GM12878 (cell line): Measurements from ENCODE around the gene GABRB1. TPM values are rescaled to one million over a fixed set of nuclear protein-coding genes. Genes with fewer than 3 reads are reported as not detected.

Source experiments
- ASH2L ChIP-seq: fragments of 300-600, 200-600 bp; sonication (generic); IDR thresholded peaks from 2 replicates; pipeline ENCODE4 v1.6.1; 2017; ENCODE audit warnings: low read depth, mild to moderate bottlenecking, borderline replicate concordance
- BACH1 ChIP-seq: fragments of 450-650 bp; IDR thresholded peaks from 2 replicates; pipeline ENCODE4 v1.6.1; 2017; ENCODE audit warnings: mild to moderate bottlenecking, borderline replicate concordance
- BCLAF1 ChIP-seq: fragments of 450-650 bp; IDR thresholded peaks from 2 replicates; pipeline ENCODE4 v1.6.1; 2017; ENCODE audit warnings: antibody characterized with exemption, mild to moderate bottlenecking, moderate library complexity
- CBX5 ChIP-seq: sonication (generic); IDR thresholded peaks from 2 replicates; pipeline ENCODE4 v1.6.1; 2016; ENCODE audit warnings: low read depth, moderate library complexity, mild to moderate bottlenecking, inconsistent platforms
- DPF2 ChIP-seq: fragments of 450-650 bp; IDR thresholded peaks from 2 replicates; pipeline ENCODE4 v1.6.1; 2017; ENCODE audit warnings: mild to moderate bottlenecking
- EED ChIP-seq: sonication (generic); IDR thresholded peaks from 2 replicates; pipeline ENCODE4 v1.6.1; 2016; ENCODE audit warnings: antibody characterized with exemption, low read depth
- RAD51 ChIP-seq: fragments of 450-650 bp; IDR thresholded peaks from 2 replicates; pipeline ENCODE4 v1.6.1; 2016; ENCODE audit warnings: moderate library complexity, mild to moderate bottlenecking, inconsistent platforms
- REST ChIP-seq: IDR thresholded peaks from 2 replicates; pipeline ENCODE4 v1.6.1; 2012; ENCODE audit warnings: mild to moderate bottlenecking, low read depth, low read length
- SIN3A ChIP-seq: IDR thresholded peaks from 2 replicates; pipeline ENCODE4 v1.6.1; 2012; ENCODE audit warnings: low read depth, low read length, improper control_type of control experiment
- ZNF274 ChIP-seq: IDR thresholded peaks from one replicate; pipeline ENCODE4 v1.8.0; 2011; ENCODE audit not compliant: insufficient read length, insufficient read depth
- ZNF622 ChIP-seq: fragments of 450-650 bp; IDR thresholded peaks from 2 replicates; pipeline ENCODE4 v1.6.1; 2017; ENCODE audit warnings: mild to moderate bottlenecking, inconsistent platforms
- polyA plus RNA-seq, 11 experiments: library from polyadenylated mRNA; depleted of rRNA in 4 of 11; unstranded in 6 of 11; stranded (reverse) in 5 of 11; fragments of >200 nt; fragmentation: Nextera tagmentation in 4 of 11; fragmentation: Illumina TruSeq in 1 of 11; extraction: Ambion mirVana in 4 of 11; extraction: Trizol in 1 of 11; gene quantifications; 1 replicate in 1 of 11; 2 replicates in 10 of 11; pipeline versions ENCODE4 v1.2.1 to v1.2.3, GENCODE V29; 2011 to 2016; ENCODE audit warnings: inconsistent platforms in 2 of 11, missing spikeins in 2 of 11, low read depth in 1 of 11
- total RNA-seq, 4 experiments: library from RNA; depleted of rRNA in 3 of 4; stranded (reverse); fragments of >200 nt in 3 of 4; fragmentation: Illumina TruSeq in 1 of 4; extraction: Trizol in 1 of 4; gene quantifications; 2 replicates each; pipeline versions ENCODE4 v1.2.1 to v1.2.3, GENCODE V29; 2013 to 2021
- TF ChIP-seq, protein P1 (sequence below): fragments of 450-650 bp; IDR thresholded peaks from 2 replicates; pipeline ENCODE4 v1.6.1; 2017; ENCODE audit warnings: mild to moderate bottlenecking, moderate library complexity
- TF ChIP-seq, protein P2 (sequence below): fragments of 450-650 bp; IDR thresholded peaks from 2 replicates; pipeline ENCODE4 v1.6.1; 2017; ENCODE audit warnings: mild to moderate bottlenecking, low read depth, inconsistent platforms; ENCODE audit not compliant: poor library complexity, severe bottlenecking

The GABRB1 gene
- total and polyA plus RNA-seq, 10 of the 15 experiments (the other 5 are each of a cell fraction or from before 2014, with no cell fraction given), result 0.13 to 0.92 TPM; not detected in 8

DNA sequence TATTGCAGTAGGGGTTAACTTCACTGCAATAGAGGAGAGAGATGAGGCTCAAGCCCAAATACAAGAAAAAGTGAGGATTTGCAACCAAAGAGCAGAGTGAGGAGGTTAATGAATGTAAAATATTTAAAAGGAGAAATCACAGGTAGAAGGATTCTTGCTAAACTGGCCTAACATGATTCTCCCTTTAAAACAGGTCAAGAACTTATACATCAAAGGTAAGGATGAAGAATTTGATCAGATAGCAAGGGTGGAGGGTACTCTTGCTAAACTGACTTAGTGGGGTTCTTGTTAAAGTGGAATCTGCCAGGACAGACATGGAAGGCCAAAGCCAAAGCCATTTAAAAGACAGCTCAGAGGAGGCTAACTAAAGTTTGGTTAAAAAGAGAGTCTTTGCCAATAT, 193.0 kb downstream of the GABRB1 start (continued):
- TF ChIP-seq, protein P1, sequence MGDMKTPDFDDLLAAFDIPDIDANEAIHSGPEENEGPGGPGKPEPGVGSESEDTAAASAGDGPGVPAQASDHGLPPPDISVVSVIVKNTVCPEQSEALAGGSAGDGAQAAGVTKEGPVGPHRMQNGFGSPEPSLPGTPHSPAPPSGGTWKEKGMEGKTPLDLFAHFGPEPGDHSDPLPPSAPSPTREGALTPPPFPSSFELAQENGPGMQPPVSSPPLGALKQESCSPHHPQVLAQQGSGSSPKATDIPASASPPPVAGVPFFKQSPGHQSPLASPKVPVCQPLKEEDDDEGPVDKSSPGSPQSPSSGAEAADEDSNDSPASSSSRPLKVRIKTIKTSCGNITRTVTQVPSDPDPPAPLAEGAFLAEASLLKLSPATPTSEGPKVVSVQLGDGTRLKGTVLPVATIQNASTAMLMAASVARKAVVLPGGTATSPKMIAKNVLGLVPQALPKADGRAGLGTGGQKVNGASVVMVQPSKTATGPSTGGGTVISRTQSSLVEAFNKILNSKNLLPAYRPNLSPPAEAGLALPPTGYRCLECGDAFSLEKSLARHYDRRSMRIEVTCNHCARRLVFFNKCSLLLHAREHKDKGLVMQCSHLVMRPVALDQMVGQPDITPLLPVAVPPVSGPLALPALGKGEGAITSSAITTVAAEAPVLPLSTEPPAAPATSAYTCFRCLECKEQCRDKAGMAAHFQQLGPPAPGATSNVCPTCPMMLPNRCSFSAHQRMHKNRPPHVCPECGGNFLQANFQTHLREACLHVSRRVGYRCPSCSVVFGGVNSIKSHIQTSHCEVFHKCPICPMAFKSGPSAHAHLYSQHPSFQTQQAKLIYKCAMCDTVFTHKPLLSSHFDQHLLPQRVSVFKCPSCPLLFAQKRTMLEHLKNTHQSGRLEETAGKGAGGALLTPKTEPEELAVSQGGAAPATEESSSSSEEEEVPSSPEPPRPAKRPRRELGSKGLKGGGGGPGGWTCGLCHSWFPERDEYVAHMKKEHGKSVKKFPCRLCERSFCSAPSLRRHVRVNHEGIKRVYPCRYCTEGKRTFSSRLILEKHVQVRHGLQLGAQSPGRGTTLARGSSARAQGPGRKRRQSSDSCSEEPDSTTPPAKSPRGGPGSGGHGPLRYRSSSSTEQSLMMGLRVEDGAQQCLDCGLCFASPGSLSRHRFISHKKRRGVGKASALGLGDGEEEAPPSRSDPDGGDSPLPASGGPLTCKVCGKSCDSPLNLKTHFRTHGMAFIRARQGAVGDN, result no peak
- TF ChIP-seq EED (no peak), CBX5 (no peak), ZNF622 (no peak), REST (no peak), DPF2 (no peak), SIN3A (no peak), ZNF274 (no peak), BACH1 (no peak), ASH2L (no peak), RAD51 (no peak), BCLAF1 (no peak)
- TF ChIP-seq, protein P2, sequence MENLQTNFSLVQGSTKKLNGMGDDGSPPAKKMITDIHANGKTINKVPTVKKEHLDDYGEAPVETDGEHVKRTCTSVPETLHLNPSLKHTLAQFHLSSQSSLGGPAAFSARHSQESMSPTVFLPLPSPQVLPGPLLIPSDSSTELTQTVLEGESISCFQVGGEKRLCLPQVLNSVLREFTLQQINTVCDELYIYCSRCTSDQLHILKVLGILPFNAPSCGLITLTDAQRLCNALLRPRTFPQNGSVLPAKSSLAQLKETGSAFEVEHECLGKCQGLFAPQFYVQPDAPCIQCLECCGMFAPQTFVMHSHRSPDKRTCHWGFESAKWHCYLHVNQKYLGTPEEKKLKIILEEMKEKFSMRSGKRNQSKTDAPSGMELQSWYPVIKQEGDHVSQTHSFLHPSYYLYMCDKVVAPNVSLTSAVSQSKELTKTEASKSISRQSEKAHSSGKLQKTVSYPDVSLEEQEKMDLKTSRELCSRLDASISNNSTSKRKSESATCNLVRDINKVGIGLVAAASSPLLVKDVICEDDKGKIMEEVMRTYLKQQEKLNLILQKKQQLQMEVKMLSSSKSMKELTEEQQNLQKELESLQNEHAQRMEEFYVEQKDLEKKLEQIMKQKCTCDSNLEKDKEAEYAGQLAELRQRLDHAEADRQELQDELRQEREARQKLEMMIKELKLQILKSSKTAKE, result no peak
